AG09319 (cell line): ENCODE results near the gene CDX1.

Source experiments
- DNase-seq: peaks from one replicate; pipeline ENCODE4 v3.0.0-alpha.2; 2010; ENCODE audit warnings: low read depth; ENCODE audit errors: extremely low read depth
- CTCF ChIP-seq: IDR thresholded peaks from 2 replicates; pipeline ENCODE4 v1.5.1; 2011; ENCODE audit warnings: low read depth, mild to moderate bottlenecking, inconsistent platforms, low read length, moderate library complexity

CDX1 gene

GRCh38 chr5:150190503-150190979, 24.0 kb downstream of the CDX1 start:
- TF ChIP-seq CTCF: no peak
- DNase-seq: no peak

- TF ChIP-seq CTCF: no peak
- no peak for DNase-seq
These were observed 24.4 kb downstream of the CDX1 start for GRCh38 chr5:150190987-150191386.

- DNase-seq: no peak
- TF ChIP-seq CTCF: no peak
These were observed 25.9 kb downstream of the CDX1 start for GRCh38 chr5:150192462-150192861.

- DNase-seq: no peak
- no peak for TF ChIP-seq CTCF
These were observed 29.3 kb downstream of the CDX1 start for GRCh38 chr5:150195736-150196485.

GRCh38 chr5:150196514-150196913, 29.9 kb downstream of the CDX1 start:
- no peak for DNase-seq
- no peak for TF ChIP-seq CTCF

- TF ChIP-seq CTCF: no peak
- DNase-seq: no peak
These were observed 30.4 kb downstream of the CDX1 start for GRCh38 chr5:150196986-150197385.

- no peak for DNase-seq
- no peak for TF ChIP-seq CTCF
These were observed 30.9 kb downstream of the CDX1 start for GRCh38 chr5:150197476-150197875.
